BLaER1 treated with 17β-estradiol and CSF1 and Interleukin-3, amounts not matched to agents 10 nM and 100 nM (cell line): ENCODE measurements around the gene LCORL.
"Not testable (repeated sequence)": the region's sequence is repeated elsewhere in the genome, so short reads cannot be mapped to it uniquely, and the experiment has no call there.

ENCODE experiments used
- H3K27ac ChIP-seq, 11 experiments: shearing (Covaris generic); formaldehyde crosslinking; 2 replicates each; pipeline ENCODE4 v1.8.1; 2022
- H3K27me3 ChIP-seq, 11 experiments: shearing (Covaris generic); formaldehyde crosslinking; 2 replicates each; pipeline ENCODE4 v1.8.1; 2022
- H3K36me3 ChIP-seq, 11 experiments: shearing (Covaris generic); formaldehyde crosslinking; 2 replicates each; pipeline ENCODE4 v1.8.1; 2022
- H3K4me1 ChIP-seq, 10 experiments: shearing (Covaris generic); formaldehyde crosslinking; 2 replicates each; pipeline ENCODE4 v1.8.1; 2022
- H3K4me2 ChIP-seq, 11 experiments: shearing (Covaris generic); formaldehyde crosslinking; 2 replicates each; pipeline ENCODE4 v1.8.1; 2022
- H3K4me3 ChIP-seq, 10 experiments: shearing (Covaris generic); formaldehyde crosslinking; 2 replicates each; pipeline ENCODE4 v1.8.1; 2022
- H3K9ac ChIP-seq, 11 experiments: shearing (Covaris generic); formaldehyde crosslinking; 2 replicates each; pipeline ENCODE4 v1.8.1; 2022
- H3K9me3 ChIP-seq, 11 experiments: shearing (Covaris generic); formaldehyde crosslinking; replicated peaks in 1 of 11; 2 replicates each; pipeline ENCODE4 v1.8.1; 2022
- H4K20me1 ChIP-seq, 11 experiments: shearing (Covaris generic); formaldehyde crosslinking; 2 replicates each; pipeline ENCODE4 v1.8.1; 2022
- Cebpa-rat ChIP-seq, 11 experiments: shearing (Covaris generic); IDR thresholded peaks; 2 replicates each; pipeline ENCODE4 v1.8.1; 2022

Gene LCORL

GRCh38 chr4:17866810-17867209 is 154.7 kb downstream of the LCORL start:
- Histone ChIP-seq H3K27me3 (no peaks in the 10 kb centered on the region), H3K9me3 (peaks cover 25 to 28% (median 26%) of the 10 kb centered on the region in 11 experiments), H3K4me2 (no peak overlapping the region), H3K4me1 (no peaks in the 10 kb centered on the region), H4K20me1 (no peaks in the 10 kb centered on the region), H3K9ac (no peak overlapping the region), H3K27ac (no peak overlapping the region), H3K36me3 (peaks cover 23 to 50% (median 28%) of the 10 kb centered on the region in 11 experiments), H3K4me3 (no peak overlapping the region)
- no peak for TF ChIP-seq Cebpa-rat (IDR thresholded peaks at IDR 0.05)

GRCh38 chr4:17865866-17866363 is 155.6 kb downstream of the LCORL start:
- no peak overlapping the region for H3K4me3 ChIP-seq
- no peak overlapping the region for H3K9ac ChIP-seq
- peaks cover 32 to 59% (median 37%) of the 10 kb centered on the region in 11 experiments for H3K36me3 ChIP-seq
- H3K9me3 ChIP-seq: peaks cover 34 to 36% (median 35%) of the 10 kb centered on the region in 11 experiments
- H3K27me3 ChIP-seq: no peaks in the 10 kb centered on the region
- H3K27ac ChIP-seq: no peak overlapping the region
- no peak for TF ChIP-seq Cebpa-rat (IDR thresholded peaks at IDR 0.05)
- H3K4me1 ChIP-seq: no peaks in the 10 kb centered on the region
- no peak overlapping the region for H3K4me2 ChIP-seq
- H4K20me1 ChIP-seq: no peaks in the 10 kb centered on the region

GRCh38 chr4:17861906-17862305 is 159.6 kb downstream of the LCORL start:
- not testable (repeated sequence) for H3K27me3 ChIP-seq, H3K4me3 ChIP-seq, H3K27ac ChIP-seq, H4K20me1 ChIP-seq, H3K4me1 ChIP-seq, H3K4me2 ChIP-seq, H3K9ac ChIP-seq
- peaks cover 34 to 39% (median 37%) of the 10 kb centered on the region in 11 experiments for H3K9me3 ChIP-seq
- H3K36me3 ChIP-seq: peaks cover 32 to 68% (median 39%) of the 10 kb centered on the region in 11 experiments

- Histone ChIP-seq H3K4me1 (no peaks in the 10 kb centered on the region), H3K27ac (no peak overlapping the region), H4K20me1 (no peaks in the 10 kb centered on the region), H3K27me3 (no peaks in the 10 kb centered on the region), H3K4me3 (no peak overlapping the region), H3K36me3 (peaks cover 32 to 65% (median 39%) of the 10 kb centered on the region in 11 experiments), H3K9ac (no peak overlapping the region), H3K4me2 (no peak overlapping the region), H3K9me3 (peaks cover 34 to 39% (median 37%) of the 10 kb centered on the region in 11 experiments)
- no peak for TF ChIP-seq Cebpa-rat (IDR thresholded peaks at IDR 0.05)
Observed at GRCh38 chr4:17859793-17860406, 161.7 kb downstream of the LCORL start.

DNA sequence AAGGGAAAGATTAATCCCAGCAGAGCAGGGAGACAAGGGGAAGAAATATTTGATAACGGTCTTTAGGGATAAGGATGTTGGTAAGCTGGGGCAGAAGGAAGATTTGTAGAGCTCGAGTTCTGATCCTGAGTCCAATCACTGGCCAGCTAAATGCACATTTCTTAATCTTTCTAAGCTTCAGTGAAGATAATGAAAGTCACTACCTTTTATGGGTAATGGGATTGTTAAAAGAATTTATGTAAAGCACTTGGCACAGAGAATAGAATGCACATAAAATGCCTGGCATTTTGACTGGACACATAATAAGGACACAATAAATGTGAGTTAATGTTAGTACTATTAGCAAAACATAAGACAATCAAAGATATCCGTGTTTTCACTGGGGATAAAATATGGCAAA is 167.5 kb downstream of the LCORL start:
- Histone ChIP-seq H3K36me3 (0 out of 22 replicates have a peak, but pooled peaks cover 0 to 20% (median 4%) of the 10 kb centered on the region in 11 experiments), H3K27ac (no peak overlapping the region), H3K9ac (no peak overlapping the region), H3K27me3 (no peaks in the 10 kb centered on the region), H4K20me1 (no peaks in the 10 kb centered on the region), H3K9me3 (peaks cover 0 to 3% (median 0%) of the 10 kb centered on the region in 11 experiments; a peak in 1 of 22 replicates), H3K4me2 (no peak overlapping the region), H3K4me1 (no peaks in the 10 kb centered on the region), H3K4me3 (no peak overlapping the region)
- TF ChIP-seq Cebpa-rat (IDR thresholded peaks at IDR 0.05): no peak

DNA sequence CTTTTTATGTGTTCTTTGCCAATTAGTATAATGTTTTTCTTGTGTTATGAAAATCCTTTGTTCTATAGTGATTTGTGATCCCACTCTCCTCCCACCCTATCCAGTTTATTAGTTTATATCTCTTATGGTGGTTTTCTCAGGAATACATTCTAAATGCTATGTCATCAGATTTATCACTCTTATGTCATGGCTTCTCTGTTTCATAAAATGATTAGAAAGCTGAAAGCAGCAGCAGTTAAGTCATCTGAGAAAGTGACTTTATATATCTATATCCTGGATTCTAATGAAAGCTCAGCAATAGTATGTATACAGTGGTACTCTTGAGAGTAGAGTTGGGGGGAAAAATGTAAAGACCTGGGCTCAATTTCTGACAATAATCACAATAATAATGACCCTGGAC is 169.6 kb downstream of the LCORL start:
- TF ChIP-seq Cebpa-rat (IDR thresholded peaks at IDR 0.05): no peak
- Histone ChIP-seq H3K27me3 (no peaks in the 10 kb centered on the region), H3K9ac (no peak overlapping the region), H3K4me2 (no peak overlapping the region), H3K36me3 (peaks cover 4 to 21% (median 14%) of the 10 kb centered on the region in 11 experiments; a peak in 19 of 22 replicates), H3K4me1 (no peaks in the 10 kb centered on the region), H4K20me1 (no peaks in the 10 kb centered on the region), H3K4me3 (no peak overlapping the region), H3K9me3 (peaks cover 0 to 11% (median 8%) of the 10 kb centered on the region in 11 experiments; a peak in 16 of 22 replicates), H3K27ac (no peak overlapping the region)

- H3K4me3 ChIP-seq, H3K27me3 ChIP-seq, H3K4me2 ChIP-seq, H3K4me1 ChIP-seq, H3K9ac ChIP-seq, H3K27ac ChIP-seq, H4K20me1 ChIP-seq: not testable (repeated sequence)
- Histone ChIP-seq H3K36me3 (peaks cover under 1 to 34% (median 31%) of the 10 kb centered on the region in 11 experiments; a peak in 21 of 22 replicates), H3K9me3 (peaks cover 0 to 18% (median 8%) of the 10 kb centered on the region in 11 experiments; a peak in 16 of 22 replicates)
Observed at GRCh38 chr4:17850295-17850694, 171.3 kb downstream of the LCORL start.

DNA sequence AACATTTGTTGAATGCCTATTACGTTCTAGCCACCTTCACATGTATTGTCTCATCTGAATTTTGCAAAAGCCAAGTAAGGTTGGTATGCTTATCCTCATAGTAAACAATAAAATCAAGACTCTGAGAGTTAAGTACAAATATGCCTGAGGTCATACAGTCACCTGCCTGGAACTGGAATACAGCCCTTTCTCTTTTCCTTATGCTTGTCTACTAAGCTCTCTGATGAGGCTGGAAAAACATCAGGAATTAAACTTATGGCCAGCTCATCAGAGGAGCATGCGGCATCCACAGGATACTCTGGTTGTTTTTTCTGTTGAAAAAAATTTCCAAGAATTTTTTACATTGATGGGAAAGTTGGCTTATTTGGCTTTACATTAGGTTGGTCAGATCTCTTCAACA is 175.3 kb downstream of the LCORL start:
- Histone ChIP-seq H3K4me3 (no peak overlapping the region), H3K27ac (no peak overlapping the region), H3K36me3 (peaks cover 37 to 74% (median 70%) of the 10 kb centered on the region in 11 experiments; a peak in 21 of 22 replicates), H3K27me3 (no peaks in the 10 kb centered on the region), H3K9me3 (peaks cover 0 to 18% (median 8%) of the 10 kb centered on the region in 11 experiments; a peak in 16 of 22 replicates), H3K4me1 (no peaks in the 10 kb centered on the region), H3K4me2 (no peak overlapping the region), H4K20me1 (no peaks in the 10 kb centered on the region), H3K9ac (no peak overlapping the region)
- TF ChIP-seq Cebpa-rat (IDR thresholded peaks at IDR 0.05): no peak

DNA sequence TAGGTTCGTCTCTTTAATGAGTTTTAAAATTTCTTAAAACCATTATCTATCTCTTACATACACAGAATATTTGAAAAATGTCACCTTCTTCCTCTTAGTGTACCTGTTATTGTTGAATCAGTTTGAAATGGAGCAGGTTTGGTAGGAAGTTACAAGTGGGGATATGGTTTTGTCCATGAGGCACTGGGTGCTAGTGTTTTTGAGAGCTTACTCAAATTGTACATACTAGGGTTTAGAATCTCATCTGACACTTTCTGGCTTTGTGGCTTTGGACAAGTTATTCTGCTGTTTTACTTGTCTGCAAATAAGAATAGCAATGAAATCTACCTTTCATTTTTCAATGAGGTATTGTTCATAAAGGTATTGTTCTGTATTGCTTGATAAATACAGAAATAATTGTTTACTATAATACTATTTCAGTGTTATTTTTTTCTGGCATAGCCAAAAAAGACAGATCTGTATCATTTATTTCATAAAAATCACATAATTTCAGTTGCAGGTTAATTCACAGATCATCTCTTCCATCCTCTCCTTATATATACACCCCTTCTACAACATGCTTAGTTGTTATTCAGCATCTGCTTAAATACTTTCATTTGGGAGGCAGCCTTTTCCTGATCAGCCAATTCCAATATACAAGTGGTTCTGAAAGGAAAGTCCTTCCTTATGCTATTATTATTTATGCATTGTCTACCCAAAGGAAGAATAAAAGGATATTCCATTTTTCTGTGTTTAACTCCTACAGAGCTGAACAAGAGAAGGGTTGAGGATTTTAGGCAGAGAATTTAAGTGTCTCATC is 197.5 kb downstream of the LCORL start:
- no peak overlapping the region for H3K4me2 ChIP-seq

More for the DNA sequence above, 197.5 kb downstream of the LCORL start:
- Histone ChIP-seq H3K9me3 (no peaks in the 10 kb centered on the region), H3K9ac (no peak overlapping the region), H3K27me3 (no peaks in the 10 kb centered on the region), H3K27ac (no peak overlapping the region), H4K20me1 (peaks cover 0 to 10% (median 0%) of the 10 kb centered on the region in 11 experiments; a peak in 3 of 22 replicates), H3K36me3 (peaks cover 4 to 100% (median 89%) of the 10 kb centered on the region in 11 experiments; a peak in 20 of 22 replicates), H3K4me1 (peaks cover 0 to 4% (median 0%) of the 10 kb centered on the region in 10 experiments; a peak in 1 of 20 replicates), H3K4me3 (no peak overlapping the region)
- TF ChIP-seq Cebpa-rat (IDR thresholded peaks at IDR 0.05): no peak
